Right lobe of liver (tissue), 4 donors: ENCODE measurements around the gene YTHDF1.

Experiments
- CTCF ChIP-seq, 4 donors: fragments of 200-600 bp in 3 of 4; fragments of 450-650 bp in 1 of 4; IDR thresholded peaks; one replicate each; pipeline versions ENCODE4 v1.5.1 to v1.8.0; 2016 to 2022; ENCODE audit warnings: antibody characterized with exemption in 4 of 4, mild to moderate bottlenecking in 2 of 4
- POLR2A ChIP-seq: fragments of 450-650 bp; IDR thresholded peaks from one replicate; pipeline ENCODE4 v1.6.1; 2017; ENCODE audit warnings: antibody characterized with exemption, mild to moderate bottlenecking
- donor health status: DM: no; HTN: no; CAD: no.
- donor health status: DM: no; HTN: no; CAD: no.
- donor health status: DM: no; HTN: yes; CAD: no.

DNA sequence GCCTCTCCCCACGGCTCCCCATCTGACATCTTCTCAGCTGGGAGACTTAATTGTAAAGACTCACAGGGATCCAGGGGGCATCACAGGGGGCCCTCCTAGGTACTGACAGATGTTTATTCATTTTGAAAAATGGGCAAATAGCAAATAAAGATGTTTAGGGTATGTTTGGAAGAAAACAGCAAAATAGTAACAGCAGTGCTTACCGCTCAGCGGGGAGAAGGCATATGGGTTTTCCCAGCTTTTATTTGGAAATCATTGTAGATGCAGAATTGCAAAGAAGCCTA is 17.1 kb upstream of the YTHDF1 start:
- TF ChIP-seq CTCF (IDR thresholded peaks at IDR 0.05): no peak
- TF ChIP-seq POLR2A: no peak
